Right lobe of liver (tissue), 6 donors: Measurements from ENCODE around the gene MRC2. TPM values are rescaled to one million over a fixed set of nuclear protein-coding genes. Genes with fewer than 3 reads are reported as not detected.

Experiments
- ATAC-seq, 4 donors: fragments of 200-7000 bp; cut with Tn5 transposase; one replicate each; pipeline ENCODE4 v1.9.1; 2020; ENCODE audit warnings: mild to moderate bottlenecking in 4 of 4, moderate library complexity in 4 of 4
- DNase-seq, 3 donors: peaks; one replicate each; pipeline ENCODE4 v3.0.0-alpha.2; 2020
- H3K27ac ChIP-seq, 3 donors: fragments of 200-600 bp; one replicate each; pipeline ENCODE4 v1.8.0; 2022
- H3K27me3 ChIP-seq, 2 donors: fragments of 200-600 bp; one replicate each; pipeline ENCODE4 v1.8.0; 2022
- H3K36me3 ChIP-seq, 4 donors: fragments of 200-600 bp; sonication (generic) in 1 of 4; one replicate each; pipeline versions ENCODE4 v1.5.1 to v1.8.0; 2017 to 2022; ENCODE audit warnings: control low read depth in 1 of 4
- H3K4me1 ChIP-seq, 4 donors: fragments of 200-600 bp; sonication (generic) in 1 of 4; one replicate each; pipeline versions ENCODE4 v1.5.1 to v1.8.0; 2017 to 2022; ENCODE audit warnings: control low read depth in 1 of 4
- H3K4me3 ChIP-seq, 3 donors: fragments of 200-600 bp; one replicate each; pipeline ENCODE4 v1.8.0; 2022
- H3K9me3 ChIP-seq, 4 donors: fragments of 200-600 bp; sonication (generic) in 1 of 4; one replicate each; pipeline versions ENCODE4 v1.5.1 to v1.8.0; 2017 to 2022; ENCODE audit warnings: control low read depth in 1 of 4
- CTCF ChIP-seq, 4 donors: fragments of 200-600 bp in 3 of 4; fragments of 450-650 bp in 1 of 4; IDR thresholded peaks; one replicate each; pipeline versions ENCODE4 v1.5.1 to v1.8.0; 2016 to 2022; ENCODE audit warnings: antibody characterized with exemption in 4 of 4, mild to moderate bottlenecking in 2 of 4
- POLR2A ChIP-seq: fragments of 450-650 bp; IDR thresholded peaks from one replicate; pipeline ENCODE4 v1.6.1; 2017; ENCODE audit warnings: antibody characterized with exemption, mild to moderate bottlenecking
- WGBS: methylation state at CpG from one replicate; pipeline ENCODE4 v1.1.6; 2018; ENCODE audit warnings: low coverage, low lambda C conversion rate; ENCODE audit not compliant: insufficient coverage; ENCODE audit errors: missing lambda C conversion rate; 5-methylcytosine and 5-hydroxymethylcytosine counted together
- intact Hi-C, 2 donors: fragments of 100-400 bp; cut with DNase I; formaldehyde crosslinking; loops; one replicate each; pipeline versions ENCODE4 v1.11.2 to v1.14.1; 2022
- total RNA-seq, 6 experiments: library from RNA; depleted of rRNA in 2 of 6; stranded (reverse); fragments of >200 nt in 2 of 6; fragmentation: NEBNext Ultra II Directional in 3 of 6; extraction: Animal tissue kit (Norgen Biotek cat#: 25700) in 3 of 6; gene quantifications; one replicate each; pipeline versions ENCODE4 v1.1.0 to v1.2.4, GENCODE V29; 2016 to 2023
- donor health status: DM: no; HTN: yes; CAD: no.
- donor health status: DM: no; HTN: no; CAD: no.
- donor health status: DM: no; HTN: no; CAD: no.
- donor health status: DM: no; HTN: yes; CAD: no.
- donor health status: DM: no; HTN: yes; CAD: no.

MRC2 gene
- total RNA-seq, 6 experiments from 2014 or later: 1.7 to 7.4 (median 3.8) TPM

- Histone ChIP-seq H3K27ac (no peak overlapping the region), H3K27me3 (peaks cover 0 to 5% of the 10 kb centered on the region in 2 donors), H3K4me1 (no peaks in the 10 kb centered on the region), H3K4me3 (no peak overlapping the region), H3K36me3 (no peaks in the 10 kb centered on the region), H3K9me3 (no peaks in the 10 kb centered on the region)
- ATAC-seq: no peak
- 73% methylated on average over 5 of the region's 5 CpGs for WGBS
- no peak for DNase-seq
- intact Hi-C loops: no loop called here
- TF ChIP-seq POLR2A (no peak), CTCF (IDR thresholded peaks at IDR 0.05) (no peak)
Measured at GRCh38 chr17:62732125-62732524, 104.7 kb downstream of the MRC2 start.

- Histone ChIP-seq H3K9me3 (no peaks in the 10 kb centered on the region), H3K27ac (no peak overlapping the region), H3K36me3 (no peaks in the 10 kb centered on the region), H3K4me3 (no peak overlapping the region), H3K27me3 (no peaks in the 10 kb centered on the region), H3K4me1 (no peaks in the 10 kb centered on the region)
- TF ChIP-seq CTCF (IDR thresholded peaks at IDR 0.05): no peak
- no peak for TF ChIP-seq POLR2A
- WGBS: 57% methylated on average over 7 of the region's 7 CpGs
- intact Hi-C loops: no loop called here
- DNase-seq (no peak), ATAC-seq (no peak)
Measured at GRCh38 chr17:62735044-62735651, 107.7 kb downstream of the MRC2 start.

- Histone ChIP-seq H3K9me3 (no peaks in the 10 kb centered on the region), H3K36me3 (no peaks in the 10 kb centered on the region), H3K27ac (no peak overlapping the region), H3K4me3 (no peak overlapping the region), H3K4me1 (no peaks in the 10 kb centered on the region), H3K27me3 (no peaks in the 10 kb centered on the region)
- 72% methylated on average over 7 of the region's 8 CpGs for WGBS
- ATAC-seq (no peak), DNase-seq (no peak)
- TF ChIP-seq POLR2A (no peak), CTCF (IDR thresholded peaks at IDR 0.05) (no peak)
- intact Hi-C loops: no loop called here
Measured at GRCh38 chr17:62737513-62737912, 110.0 kb downstream of the MRC2 start.

GRCh38 chr17:62738281-62738680 is 110.8 kb downstream of the MRC2 start:
- Histone ChIP-seq H3K4me3 (no peak overlapping the region), H3K9me3 (no peaks in the 10 kb centered on the region), H3K27ac (no peak overlapping the region), H3K4me1 (no peaks in the 10 kb centered on the region), H3K36me3 (no peaks in the 10 kb centered on the region), H3K27me3 (no peaks in the 10 kb centered on the region)
- WGBS: 79% methylated on average over 8 of the region's 9 CpGs
- no peak for TF ChIP-seq CTCF (IDR thresholded peaks at IDR 0.05)
- TF ChIP-seq POLR2A: no peak
- no peak for DNase-seq
- intact Hi-C loops: no loop called here
- ATAC-seq: no peak
